ENCODE measurements around the gene CUL1.
"Not testable (repeated sequence)": the region's sequence is repeated elsewhere in the genome, so short reads cannot be mapped to it uniquely, and the experiment has no call there.

Gene CUL1

DNA sequence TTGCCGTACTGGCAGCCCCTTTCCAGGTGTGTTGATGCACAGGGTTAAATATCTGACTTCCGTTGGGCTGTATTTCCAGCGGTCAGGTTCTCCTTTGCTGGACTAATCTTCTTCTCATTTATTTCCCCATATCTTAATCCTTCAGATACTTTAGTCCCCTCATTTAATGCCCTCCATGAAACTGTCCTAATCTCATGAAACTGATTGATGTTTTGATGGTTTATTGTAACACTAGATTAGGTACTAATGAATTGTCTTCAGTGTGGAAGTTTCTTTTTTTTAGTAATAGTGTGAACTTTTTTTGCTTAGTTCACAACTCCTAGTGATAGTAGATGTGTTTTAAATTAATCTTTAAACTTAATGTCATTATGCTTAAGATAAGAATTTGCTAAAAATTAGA is 6.3 kb downstream of the CUL1 start:
- peaks cover 26% of the 10 kb centered on the region for H3K4me1 ChIP-seq (ENCODE audit: control insufficient read depth, insufficient read depth, low read length, unreplicated experiment)
- H3K27me3 ChIP-seq (ENCODE audit: insufficient read depth, low read length), result no peaks in the 10 kb centered on the region
- no peaks in the 10 kb centered on the region for H3K36me3 ChIP-seq (ENCODE audit: insufficient read depth, low read length)
- peaks cover 99% of the 10 kb centered on the region for H3K79me2 ChIP-seq (ENCODE audit: control insufficient read depth, insufficient read depth, low read length, unreplicated experiment)
- no peak overlapping the region for H2AFZ ChIP-seq (ENCODE audit: low read length, unreplicated experiment)
- no peak overlapping the region for H3K27ac ChIP-seq (ENCODE audit: low read depth, low read length)
- H3K4me3 ChIP-seq (ENCODE audit: low read depth, low read length), result no peak overlapping the region

DNA sequence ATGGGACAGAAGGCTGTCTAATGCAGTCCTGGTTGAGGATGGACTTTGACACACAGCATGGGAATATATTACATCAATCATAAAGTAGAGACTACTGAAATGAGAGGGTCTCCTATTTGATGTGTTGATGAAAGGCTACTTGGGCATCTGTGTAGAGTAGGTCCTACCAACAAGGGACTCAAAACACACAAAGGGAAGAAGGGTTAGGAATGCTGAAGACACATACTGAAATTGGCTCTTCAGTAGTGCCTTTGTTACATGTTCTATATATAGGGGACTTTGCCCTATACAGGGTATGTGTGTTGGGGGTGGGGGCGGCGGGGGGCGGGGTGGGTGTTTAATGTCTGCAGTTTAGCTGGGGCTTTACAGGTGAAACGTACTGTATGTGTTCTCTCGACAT is 7.7 kb downstream of the CUL1 start:
- no peaks in the 10 kb centered on the region for H3K36me3 ChIP-seq (ENCODE audit: insufficient read depth, low read length)
- no peak overlapping the region for H2AFZ ChIP-seq (ENCODE audit: low read length, unreplicated experiment)
- no peak overlapping the region for H3K4me3 ChIP-seq (ENCODE audit: low read depth, low read length)
- no peak overlapping the region for H3K27ac ChIP-seq (ENCODE audit: low read depth, low read length)
- H3K4me1 ChIP-seq (ENCODE audit: control insufficient read depth, insufficient read depth, low read length, unreplicated experiment), result peaks cover 19% of the 10 kb centered on the region
- H3K79me2 ChIP-seq (ENCODE audit: control insufficient read depth, insufficient read depth, low read length, unreplicated experiment), result peaks cover 99% of the 10 kb centered on the region
- no peaks in the 10 kb centered on the region for H3K27me3 ChIP-seq (ENCODE audit: insufficient read depth, low read length)

DNA sequence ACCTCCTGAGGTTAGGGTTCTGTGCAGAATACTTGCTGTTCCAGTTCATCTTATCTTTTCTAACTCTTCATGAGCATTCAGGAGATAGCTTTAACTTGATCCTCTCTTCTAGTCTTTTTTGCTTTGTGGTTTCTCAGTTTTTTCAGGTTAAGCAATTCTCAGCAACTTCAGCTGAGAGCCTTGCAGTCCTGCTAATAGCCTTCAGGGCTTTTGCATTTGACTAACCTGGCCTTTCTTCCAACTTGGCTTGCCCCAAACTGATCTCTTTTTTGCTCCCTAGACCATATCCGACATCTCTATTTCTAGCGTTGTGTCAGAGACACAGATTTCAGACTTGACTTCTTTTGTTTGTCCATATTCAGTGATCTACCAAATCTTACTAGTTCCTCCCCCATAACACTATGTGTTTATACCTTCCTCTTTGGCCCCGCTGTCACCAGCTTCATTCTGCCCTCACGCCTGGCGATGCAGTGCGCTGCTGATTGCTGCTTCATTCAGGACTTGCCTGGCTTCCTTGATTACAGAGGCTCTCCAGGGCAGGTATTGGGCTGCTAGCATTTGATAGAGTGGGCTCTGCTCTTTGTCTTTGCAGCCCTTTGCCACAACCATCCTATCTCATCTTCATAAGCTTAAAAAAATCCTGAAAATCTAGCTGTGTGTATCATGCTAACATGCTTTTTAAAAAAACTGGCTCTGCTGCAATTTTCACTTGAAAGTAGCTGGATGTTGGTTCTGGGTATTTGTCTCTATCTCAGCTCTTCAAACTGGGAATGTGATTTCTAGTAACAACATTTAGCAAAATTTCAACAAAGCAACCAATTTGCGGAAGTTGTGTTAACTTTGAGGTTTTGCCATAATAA is 9.6 kb downstream of the CUL1 start:
- H3K27ac ChIP-seq (ENCODE audit: low read depth, low read length), result no peak overlapping the region
- no peak overlapping the region for H2AFZ ChIP-seq (ENCODE audit: low read length, unreplicated experiment)
- H3K4me3 ChIP-seq (ENCODE audit: low read depth, low read length), result no peak overlapping the region
- peaks cover 99% of the 10 kb centered on the region for H3K79me2 ChIP-seq (ENCODE audit: control insufficient read depth, insufficient read depth, low read length, unreplicated experiment)
- no peaks in the 10 kb centered on the region for H3K36me3 ChIP-seq (ENCODE audit: insufficient read depth, low read length)
- no peaks in the 10 kb centered on the region for H3K27me3 ChIP-seq (ENCODE audit: insufficient read depth, low read length)
- peaks cover under 1% of the 10 kb centered on the region for H3K4me1 ChIP-seq (ENCODE audit: control insufficient read depth, insufficient read depth, low read length, unreplicated experiment)

DNA sequence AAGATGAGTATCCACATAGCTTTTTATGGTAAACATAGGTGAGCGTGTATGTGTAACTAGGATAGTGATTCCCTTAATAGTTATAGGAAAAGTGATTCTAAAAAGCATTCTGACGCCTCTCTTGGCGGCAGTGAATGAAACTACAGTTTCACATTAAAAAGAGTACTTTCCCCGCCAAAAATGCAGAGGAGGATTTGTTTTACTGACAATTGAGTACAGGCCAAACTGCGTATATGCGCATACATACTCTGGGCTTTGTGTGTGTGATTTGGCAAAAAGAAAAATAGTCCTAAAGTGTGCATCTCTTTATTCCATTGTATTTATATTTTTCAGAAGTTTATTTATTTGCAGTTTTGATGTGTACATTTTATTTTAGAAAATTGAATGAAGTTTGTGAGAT is 10.3 kb downstream of the CUL1 start:
- H3K27ac ChIP-seq (ENCODE audit: low read depth, low read length), result no peak overlapping the region
- no peaks in the 10 kb centered on the region for H3K27me3 ChIP-seq (ENCODE audit: insufficient read depth, low read length)
- H2AFZ ChIP-seq (ENCODE audit: low read length, unreplicated experiment), result no peak overlapping the region
- no peaks in the 10 kb centered on the region for H3K4me1 ChIP-seq (ENCODE audit: control insufficient read depth, insufficient read depth, low read length, unreplicated experiment)
- H3K4me3 ChIP-seq (ENCODE audit: low read depth, low read length), result no peak overlapping the region
- no peaks in the 10 kb centered on the region for H3K36me3 ChIP-seq (ENCODE audit: insufficient read depth, low read length)
- peaks cover 98% of the 10 kb centered on the region for H3K79me2 ChIP-seq (ENCODE audit: control insufficient read depth, insufficient read depth, low read length, unreplicated experiment)

DNA sequence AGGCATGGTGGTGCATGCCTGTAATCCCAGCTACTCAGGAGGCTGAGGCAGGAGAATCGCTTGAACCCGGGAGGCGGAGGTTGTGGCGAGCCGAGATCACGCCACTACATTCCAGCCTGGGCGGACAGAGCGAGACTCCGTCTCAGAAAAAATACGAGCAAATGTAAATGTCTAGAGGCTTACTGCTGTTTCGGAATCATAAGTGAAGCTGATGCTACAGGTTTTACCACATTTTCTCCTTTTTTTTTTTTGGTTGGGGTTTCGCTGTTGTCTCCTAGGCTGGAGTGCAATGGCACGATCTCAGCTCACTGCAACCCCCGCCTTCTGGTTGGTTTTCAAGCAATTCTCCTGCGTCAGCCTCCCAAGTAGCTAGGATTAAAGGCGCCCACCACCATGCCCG is 11.7 kb downstream of the CUL1 start:
- H3K27ac ChIP-seq (ENCODE audit: low read depth, low read length); H2AFZ ChIP-seq (ENCODE audit: low read length, unreplicated experiment); H3K27me3 ChIP-seq (ENCODE audit: insufficient read depth, low read length); H3K4me3 ChIP-seq (ENCODE audit: low read depth, low read length); H3K36me3 ChIP-seq (ENCODE audit: insufficient read depth, low read length); H3K4me1 ChIP-seq (ENCODE audit: control insufficient read depth, insufficient read depth, low read length, unreplicated experiment): not testable (repeated sequence)
- peaks cover 98% of the 10 kb centered on the region for H3K79me2 ChIP-seq (ENCODE audit: control insufficient read depth, insufficient read depth, low read length, unreplicated experiment)

DNA sequence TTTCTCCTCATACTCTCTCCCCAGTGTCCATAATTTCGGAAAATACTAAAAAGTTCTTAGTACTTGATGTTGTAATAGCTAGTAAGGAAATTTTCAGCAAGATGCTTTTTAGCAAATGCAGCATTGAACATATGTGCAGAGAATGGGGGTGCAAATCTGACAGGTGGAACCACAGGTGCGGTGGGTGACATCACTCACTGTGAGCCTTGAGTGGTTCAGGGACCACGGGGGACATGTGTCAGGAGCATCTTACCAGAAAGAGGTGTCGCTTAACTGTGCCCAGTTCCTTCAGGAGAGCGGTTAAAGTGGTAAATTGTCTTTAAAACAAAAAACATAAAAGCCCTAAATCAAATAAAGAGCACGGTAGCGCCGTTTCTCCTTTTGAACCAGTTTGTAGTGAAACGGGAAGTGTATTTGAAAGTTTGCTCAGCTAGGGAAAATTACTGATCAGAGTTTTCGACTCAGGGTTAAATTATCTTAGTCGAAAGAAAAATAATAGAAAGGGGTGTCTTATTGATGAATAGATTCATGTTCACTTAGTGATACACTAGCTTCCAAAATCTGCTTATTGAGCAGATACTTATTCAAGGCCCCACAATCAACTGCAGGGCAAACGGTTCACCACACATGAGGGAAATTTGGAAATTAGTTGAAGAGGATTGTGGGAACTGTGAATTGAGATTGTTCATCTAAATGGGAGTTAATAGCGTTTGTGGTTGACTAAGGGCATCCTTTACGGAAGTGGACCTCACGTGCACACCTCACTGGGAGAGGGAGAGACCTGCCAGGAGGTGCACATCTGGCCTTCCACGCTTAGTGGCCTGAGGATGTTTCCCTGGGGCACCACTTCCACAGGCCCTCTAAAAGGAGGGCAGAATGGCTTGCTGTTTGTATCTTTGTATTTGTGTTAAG is 12.7 kb downstream of the CUL1 start:
- Histone ChIP-seq H3K4me1 (ENCODE audit: control insufficient read depth, insufficient read depth, low read length, unreplicated experiment) (no peaks in the 10 kb centered on the region), H3K27ac (ENCODE audit: low read depth, low read length) (no peak overlapping the region), H3K36me3 (ENCODE audit: insufficient read depth, low read length) (no peaks in the 10 kb centered on the region), H3K27me3 (ENCODE audit: insufficient read depth, low read length) (no peaks in the 10 kb centered on the region), H3K79me2 (ENCODE audit: control insufficient read depth, insufficient read depth, low read length, unreplicated experiment) (peaks cover 98% of the 10 kb centered on the region), H3K4me3 (ENCODE audit: low read depth, low read length) (no peak overlapping the region), H2AFZ (ENCODE audit: low read length, unreplicated experiment) (no peak overlapping the region)

DNA sequence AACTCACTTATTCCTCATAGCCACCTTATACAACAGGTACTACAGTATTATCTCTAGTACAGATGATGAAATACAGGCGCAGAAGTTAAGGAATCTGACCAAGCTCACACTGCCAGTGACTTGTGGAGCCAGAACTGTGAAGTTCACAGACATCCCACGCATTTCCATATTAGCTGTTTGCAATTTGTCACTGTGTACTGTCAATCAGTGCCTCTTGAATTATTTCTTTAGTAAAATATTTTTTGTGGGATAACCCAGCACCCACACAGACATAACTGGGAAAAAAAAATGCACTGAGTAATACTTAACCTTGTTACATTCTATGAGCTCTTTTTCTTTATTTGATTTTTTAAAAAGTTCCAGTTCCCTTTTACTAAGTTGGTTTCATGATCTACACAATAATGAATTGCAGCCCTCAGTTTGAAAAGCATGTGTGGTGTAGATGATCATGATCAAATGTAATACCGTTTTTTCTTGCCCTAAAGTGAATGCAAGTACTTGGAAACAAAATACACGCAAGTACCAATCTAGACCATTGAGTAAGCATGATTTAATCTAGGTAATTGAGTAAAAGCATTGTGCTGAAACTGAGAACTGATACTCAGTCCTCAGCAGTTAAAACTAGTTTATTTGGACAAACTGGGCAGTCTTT is 14.1 kb downstream of the CUL1 start:
- Histone ChIP-seq H3K4me3 (ENCODE audit: low read depth, low read length) (no peak overlapping the region), H3K4me1 (ENCODE audit: control insufficient read depth, insufficient read depth, low read length, unreplicated experiment) (no peaks in the 10 kb centered on the region), H3K27ac (ENCODE audit: low read depth, low read length) (no peak overlapping the region), H3K27me3 (ENCODE audit: insufficient read depth, low read length) (no peaks in the 10 kb centered on the region), H3K36me3 (ENCODE audit: insufficient read depth, low read length) (no peaks in the 10 kb centered on the region), H2AFZ (ENCODE audit: low read length, unreplicated experiment) (no peak overlapping the region), H3K79me2 (ENCODE audit: control insufficient read depth, insufficient read depth, low read length, unreplicated experiment) (peaks cover 98% of the 10 kb centered on the region)

DNA sequence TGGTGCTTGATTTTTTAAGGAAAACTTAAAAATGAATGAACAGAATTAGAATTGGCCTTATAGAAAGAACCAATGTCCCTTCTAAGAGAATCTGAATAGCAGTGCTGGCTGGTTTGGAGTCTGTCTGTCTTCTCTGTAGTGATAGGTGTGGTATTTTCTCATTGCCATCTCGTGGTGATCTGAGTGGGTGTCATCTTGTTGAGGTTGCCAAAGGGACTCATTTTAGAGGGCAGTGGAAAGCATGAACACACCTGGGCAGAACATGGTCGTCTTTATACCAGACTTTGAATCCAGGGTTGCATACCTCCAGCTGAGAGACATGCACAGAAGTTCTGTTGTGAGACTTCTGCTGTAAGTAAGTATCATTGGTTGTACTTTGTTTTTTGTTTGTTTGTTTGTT is 15.8 kb downstream of the CUL1 start:
- Histone ChIP-seq H3K27ac (ENCODE audit: low read depth, low read length) (no peak overlapping the region), H3K27me3 (ENCODE audit: insufficient read depth, low read length) (no peaks in the 10 kb centered on the region), H3K36me3 (ENCODE audit: insufficient read depth, low read length) (no peaks in the 10 kb centered on the region), H3K4me3 (ENCODE audit: low read depth, low read length) (no peak overlapping the region), H3K4me1 (ENCODE audit: control insufficient read depth, insufficient read depth, low read length, unreplicated experiment) (no peaks in the 10 kb centered on the region), H3K79me2 (ENCODE audit: control insufficient read depth, insufficient read depth, low read length, unreplicated experiment) (peaks cover 98% of the 10 kb centered on the region), H2AFZ (ENCODE audit: low read length, unreplicated experiment) (no peak overlapping the region)

DNA sequence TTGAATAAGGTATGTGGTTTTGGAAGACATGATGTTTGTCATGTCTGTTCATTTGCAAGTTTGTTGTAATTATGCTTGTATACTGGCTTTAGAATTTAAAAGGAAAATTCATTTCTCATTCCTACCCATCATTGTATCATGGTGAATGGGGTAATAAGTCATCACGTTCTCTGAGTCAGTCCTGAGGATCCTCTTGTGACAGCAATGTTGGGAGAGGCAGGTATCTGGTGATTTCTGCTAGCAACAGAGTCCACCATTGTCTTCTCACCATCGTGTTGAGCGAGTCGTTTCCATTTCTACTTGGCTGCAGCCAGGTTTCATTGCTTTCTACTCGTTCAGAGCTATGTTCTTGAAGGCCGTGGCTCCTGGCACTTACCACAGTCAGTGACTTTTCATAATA is 16.3 kb downstream of the CUL1 start:
- Histone ChIP-seq H3K27me3 (ENCODE audit: insufficient read depth, low read length) (no peaks in the 10 kb centered on the region), H3K4me1 (ENCODE audit: control insufficient read depth, insufficient read depth, low read length, unreplicated experiment) (no peaks in the 10 kb centered on the region), H3K36me3 (ENCODE audit: insufficient read depth, low read length) (no peaks in the 10 kb centered on the region), H3K27ac (ENCODE audit: low read depth, low read length) (no peak overlapping the region), H3K79me2 (ENCODE audit: control insufficient read depth, insufficient read depth, low read length, unreplicated experiment) (peaks cover 98% of the 10 kb centered on the region), H3K4me3 (ENCODE audit: low read depth, low read length) (no peak overlapping the region), H2AFZ (ENCODE audit: low read length, unreplicated experiment) (no peak overlapping the region)

DNA sequence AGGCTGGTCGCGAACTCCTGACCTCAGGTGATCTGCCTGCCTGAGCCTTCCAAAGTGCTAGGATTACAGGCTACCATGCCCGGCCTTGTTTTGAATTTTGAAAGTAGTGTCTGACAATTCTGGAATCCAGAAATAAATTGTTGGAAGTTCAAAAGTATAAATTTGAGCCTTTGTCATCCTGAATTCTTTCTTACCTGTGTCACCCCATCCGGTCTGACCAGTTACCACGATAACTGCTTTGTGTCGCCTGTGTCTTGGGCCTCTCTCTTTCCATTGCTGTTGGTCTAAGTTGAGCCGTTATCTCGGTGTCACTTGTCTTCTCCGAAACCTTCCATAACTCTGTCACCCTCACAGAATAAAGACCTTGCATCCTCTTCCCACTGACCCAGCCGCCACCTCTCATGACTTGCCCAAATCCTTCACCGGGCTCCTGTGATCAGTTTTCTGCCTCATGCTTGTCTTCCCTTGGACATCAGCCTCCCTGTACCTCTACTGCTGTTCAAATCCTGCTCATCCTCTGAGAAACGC is 18.6 kb downstream of the CUL1 start:
- H3K27ac ChIP-seq (ENCODE audit: low read depth, low read length), result no peak overlapping the region
- peaks cover 98% of the 10 kb centered on the region for H3K79me2 ChIP-seq (ENCODE audit: control insufficient read depth, insufficient read depth, low read length, unreplicated experiment)
- no peak overlapping the region for H2AFZ ChIP-seq (ENCODE audit: low read length, unreplicated experiment)
- no peaks in the 10 kb centered on the region for H3K36me3 ChIP-seq (ENCODE audit: insufficient read depth, low read length)
- no peaks in the 10 kb centered on the region for H3K4me1 ChIP-seq (ENCODE audit: control insufficient read depth, insufficient read depth, low read length, unreplicated experiment)
- no peak overlapping the region for H3K4me3 ChIP-seq (ENCODE audit: low read depth, low read length)
- no peaks in the 10 kb centered on the region for H3K27me3 ChIP-seq (ENCODE audit: insufficient read depth, low read length)

Data from ACC112 (cell line).